Gastroesophageal sphincter (tissue), 3 donors: Measurements from ENCODE around the gene FAM193A.

Experiments used
- EP300 ChIP-seq: sonication (generic); formaldehyde crosslinking; IDR thresholded peaks from one replicate; pipeline ENCODE4 v1.6.1; 2017; ENCODE audit warnings: antibody characterized with exemption, mild to moderate bottlenecking
- TF ChIP-seq, protein P1 (sequence below), 4 experiments: fragments of 200-600 bp in 2 of 4; fragments of 450-650 bp in 2 of 4; sonication (generic) in 1 of 4; IDR thresholded peaks; one replicate each; pipeline ENCODE4 v1.5.1; 2017 to 2019; ENCODE audit warnings: antibody characterized with exemption in 4 of 4, mild to moderate bottlenecking in 2 of 4, moderate library complexity in 2 of 4

GRCh38 chr4:2587213-2587823, 50.9 kb downstream of the FAM193A start:
- TF ChIP-seq EP300 = no peak
- TF ChIP-seq, protein P1, sequence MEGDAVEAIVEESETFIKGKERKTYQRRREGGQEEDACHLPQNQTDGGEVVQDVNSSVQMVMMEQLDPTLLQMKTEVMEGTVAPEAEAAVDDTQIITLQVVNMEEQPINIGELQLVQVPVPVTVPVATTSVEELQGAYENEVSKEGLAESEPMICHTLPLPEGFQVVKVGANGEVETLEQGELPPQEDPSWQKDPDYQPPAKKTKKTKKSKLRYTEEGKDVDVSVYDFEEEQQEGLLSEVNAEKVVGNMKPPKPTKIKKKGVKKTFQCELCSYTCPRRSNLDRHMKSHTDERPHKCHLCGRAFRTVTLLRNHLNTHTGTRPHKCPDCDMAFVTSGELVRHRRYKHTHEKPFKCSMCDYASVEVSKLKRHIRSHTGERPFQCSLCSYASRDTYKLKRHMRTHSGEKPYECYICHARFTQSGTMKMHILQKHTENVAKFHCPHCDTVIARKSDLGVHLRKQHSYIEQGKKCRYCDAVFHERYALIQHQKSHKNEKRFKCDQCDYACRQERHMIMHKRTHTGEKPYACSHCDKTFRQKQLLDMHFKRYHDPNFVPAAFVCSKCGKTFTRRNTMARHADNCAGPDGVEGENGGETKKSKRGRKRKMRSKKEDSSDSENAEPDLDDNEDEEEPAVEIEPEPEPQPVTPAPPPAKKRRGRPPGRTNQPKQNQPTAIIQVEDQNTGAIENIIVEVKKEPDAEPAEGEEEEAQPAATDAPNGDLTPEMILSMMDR (IDR thresholded peaks at IDR 0.05) = no peak
